Measurements from ENCODE around the gene TAF4.

DNA sequence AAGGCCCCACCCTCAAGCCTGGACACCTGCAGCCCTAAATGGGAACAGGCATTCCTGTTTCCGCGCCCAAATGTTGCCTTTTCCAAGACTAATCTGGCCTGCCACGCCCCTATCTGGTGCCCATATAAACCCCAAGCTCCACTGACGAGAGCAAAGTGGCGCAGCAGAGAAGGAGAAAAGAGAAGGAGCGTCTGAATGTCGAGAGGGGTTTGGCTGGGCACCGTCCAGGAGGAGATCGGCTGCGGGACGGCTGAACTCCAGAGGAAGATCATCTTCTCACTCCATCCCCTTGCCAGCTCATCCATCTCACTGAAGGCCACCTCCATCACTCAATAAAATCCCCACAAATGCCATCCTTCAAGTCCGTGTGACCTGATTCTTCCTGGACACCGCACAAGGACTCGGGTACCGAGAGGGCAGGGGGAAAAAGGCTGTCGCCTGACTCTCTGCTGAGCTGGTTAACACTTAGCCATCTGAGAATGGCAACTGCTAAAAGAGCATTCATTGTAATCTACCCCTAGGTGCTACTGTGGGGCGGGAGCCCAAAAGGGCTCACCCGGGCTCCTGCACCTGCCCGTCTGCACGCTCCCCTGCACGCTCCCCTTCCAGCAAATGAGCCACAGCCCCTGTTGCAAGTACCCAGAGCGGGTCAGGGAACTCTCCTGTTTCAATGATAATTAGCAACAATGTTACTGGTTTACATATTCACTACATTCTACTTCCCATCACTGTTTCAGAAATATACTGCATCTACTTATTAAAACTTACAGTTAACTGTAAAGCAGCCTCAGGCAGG is 23.5 kb downstream of the TAF4 start:
- no peak for TF ChIP-seq CTCF (IDR thresholded peaks at IDR 0.05)
- no peak for TF ChIP-seq POLR2A (IDR thresholded peaks at IDR 0.05)

Measured in Peyer's patch (tissue), 4 donors.